GM21381 (cell line): ENCODE results near the gene CST11.

ENCODE experiments used
- ATAC-seq: cut with Tn5 transposase; IDR thresholded peaks from one replicate; pipeline ENCODE4 v1.9.1; 2021; ENCODE audit warnings: mild to moderate bottlenecking, moderate library complexity; ENCODE audit not compliant: unreplicated experiment

Gene CST11

DNA sequence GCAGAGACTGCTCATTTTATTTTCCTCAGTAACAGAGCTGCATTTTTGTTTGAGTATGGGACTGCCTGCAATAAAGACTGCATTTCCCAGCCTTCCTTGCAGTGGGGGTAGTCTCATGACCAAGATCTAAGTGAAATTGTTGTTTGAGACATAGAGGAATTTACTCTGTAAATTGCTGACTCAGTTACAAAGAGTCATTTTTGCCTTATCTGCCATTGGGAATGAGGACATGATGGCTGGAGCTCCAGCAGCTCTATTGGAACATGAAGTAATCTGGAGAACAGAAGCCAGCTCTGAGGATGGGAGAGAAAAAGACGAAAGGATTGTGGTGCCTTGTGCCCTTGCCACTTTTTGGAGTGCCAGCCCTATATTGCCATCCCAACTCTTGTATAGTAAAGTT is 2.1 kb upstream of the CST11 start:
- ATAC-seq, result no peak

DNA sequence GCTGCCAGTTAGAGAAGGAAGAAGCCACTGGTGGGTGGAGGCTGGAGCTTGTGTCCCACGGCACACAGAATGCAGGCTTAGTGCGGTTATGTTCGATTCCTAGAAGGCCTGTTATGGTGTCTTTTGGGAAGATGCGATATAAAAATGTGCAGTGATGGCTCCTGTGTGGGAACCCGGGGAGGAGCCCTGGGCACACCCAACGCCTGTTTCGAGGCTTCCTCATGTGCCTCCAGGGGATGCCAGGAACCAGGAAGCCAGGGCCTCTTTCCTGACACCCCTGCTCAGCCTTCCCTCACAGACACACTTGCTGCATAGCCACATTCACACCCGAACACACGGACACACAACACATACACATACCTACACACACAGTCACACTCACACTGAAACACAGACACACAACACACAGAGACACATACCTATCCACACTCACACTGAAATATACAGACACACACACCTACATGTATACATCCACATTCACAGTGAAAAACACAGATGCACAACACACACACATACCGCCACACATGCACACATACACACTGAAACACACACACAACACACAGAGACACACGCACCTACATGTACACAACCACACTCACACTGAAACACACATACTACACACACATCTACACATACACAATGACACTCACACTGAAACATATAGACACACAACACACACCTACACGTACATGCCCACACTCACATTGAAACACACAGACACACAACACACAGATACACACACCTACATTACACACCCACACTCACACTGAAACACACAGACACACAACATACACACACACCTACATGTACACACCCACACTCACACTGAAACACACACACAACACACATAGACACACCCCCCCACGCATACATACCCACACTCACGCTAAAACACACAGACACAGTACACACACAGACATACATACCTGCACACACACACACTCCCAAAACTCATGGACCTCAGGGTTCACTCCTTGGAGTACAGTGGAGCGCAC is 1.2 kb upstream of the CST11 start:
- ATAC-seq, result no peak

DNA sequence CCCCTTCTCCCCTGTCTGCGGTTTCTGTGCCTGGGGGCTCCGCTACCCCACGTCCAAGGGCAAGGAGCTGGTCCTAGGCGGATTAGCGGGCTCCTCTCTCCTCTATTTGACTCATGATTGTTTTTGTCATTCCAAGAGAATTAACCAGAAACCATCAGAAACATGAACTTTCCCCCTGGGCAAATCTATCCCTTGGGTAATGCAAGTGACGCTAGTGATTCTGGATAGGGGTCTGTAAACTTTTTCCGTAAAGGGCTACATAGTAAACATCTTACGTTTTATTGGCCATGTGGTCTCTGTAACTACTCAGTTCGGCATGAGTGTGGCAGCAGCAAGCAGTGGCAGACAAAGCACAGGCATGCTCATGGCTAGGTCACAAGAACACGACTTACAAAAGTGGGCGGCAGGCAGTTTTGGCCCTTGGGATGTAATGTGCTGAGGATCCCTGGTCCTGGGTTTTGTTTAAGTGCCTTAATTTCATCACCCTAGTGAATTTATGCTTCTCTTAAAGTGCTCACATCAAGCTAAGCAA is 654 bp downstream of the CST11 start:
- no peak for ATAC-seq

DNA sequence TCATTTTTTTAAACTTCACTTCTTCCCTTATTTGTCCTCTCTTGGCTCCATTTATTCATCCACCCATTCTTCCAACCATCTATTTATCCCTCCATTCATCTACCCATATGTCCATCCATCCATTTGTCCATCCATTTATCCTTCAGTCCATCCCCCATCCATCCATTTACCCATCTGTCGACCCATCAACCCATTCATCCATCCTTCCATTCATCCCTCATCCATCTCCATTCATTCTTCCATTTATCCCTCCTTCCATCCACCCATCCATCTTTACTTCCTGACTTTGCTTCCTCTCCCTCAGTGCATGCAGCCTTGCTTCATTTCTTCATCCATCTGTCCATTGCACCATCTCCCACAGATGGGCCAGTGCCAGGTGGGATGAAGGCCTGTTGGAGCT is 1.8 kb downstream of the CST11 start:
- ATAC-seq, result no peak

DNA sequence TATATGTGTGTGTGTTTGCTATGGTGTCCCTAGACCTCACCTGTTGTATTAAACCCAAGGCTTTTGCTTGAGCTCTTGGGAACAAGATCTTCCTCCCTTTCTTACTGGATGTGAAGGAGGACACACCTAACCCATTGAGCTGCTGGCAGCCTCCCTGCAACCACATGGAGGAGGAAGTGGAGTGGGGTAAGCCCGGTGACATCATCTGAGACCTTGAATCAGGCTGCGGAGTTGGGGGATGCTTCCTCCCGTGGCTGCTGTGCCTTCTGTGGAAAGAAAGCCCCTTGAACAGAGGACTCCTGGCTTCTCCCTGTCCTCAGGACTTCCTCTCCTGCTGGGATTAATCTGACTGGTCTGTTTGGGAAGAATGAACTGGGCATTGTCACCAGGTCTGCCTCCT is 3.3 kb downstream of the CST11 start:
- ATAC-seq, result no peak

DNA sequence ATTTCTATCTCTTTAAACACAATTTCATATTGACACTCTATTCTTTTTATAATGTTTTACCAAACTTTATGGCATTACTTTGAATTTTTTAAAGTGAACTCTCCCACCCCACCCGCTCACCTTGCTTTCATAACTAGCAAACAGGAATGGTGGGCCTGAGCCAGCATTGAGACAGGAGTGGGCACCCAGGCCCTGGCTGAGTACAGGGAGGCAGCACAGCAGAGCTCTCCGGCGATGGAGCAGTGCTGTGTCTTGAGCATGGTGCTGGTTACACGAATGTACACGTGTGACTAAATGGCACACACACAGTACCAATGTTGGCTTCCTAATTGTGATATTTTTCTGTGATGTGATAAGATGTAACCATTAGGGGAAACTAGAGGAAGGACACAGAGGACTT is 4.5 kb downstream of the CST11 start:
- no peak for ATAC-seq

DNA sequence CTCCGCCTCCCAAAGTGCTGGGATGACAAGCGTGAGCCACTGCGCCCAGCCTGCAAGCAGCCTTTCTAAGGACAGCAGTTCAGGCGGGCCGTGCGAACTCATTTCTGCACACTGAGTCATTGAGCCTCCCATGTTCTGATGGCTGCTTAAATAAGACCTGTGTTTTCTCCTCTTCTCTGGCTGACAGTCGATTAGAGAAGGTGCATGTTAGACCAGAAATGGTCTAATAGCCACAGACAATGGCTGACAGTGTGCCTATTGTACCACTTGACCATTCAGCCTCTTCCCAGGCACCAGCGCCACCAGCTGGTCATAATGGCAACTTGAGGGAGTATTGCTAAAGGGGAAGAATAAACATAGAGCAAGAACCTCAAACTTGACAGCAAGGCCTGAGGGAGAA is 6.2 kb downstream of the CST11 start:
- ATAC-seq, result no peak

DNA sequence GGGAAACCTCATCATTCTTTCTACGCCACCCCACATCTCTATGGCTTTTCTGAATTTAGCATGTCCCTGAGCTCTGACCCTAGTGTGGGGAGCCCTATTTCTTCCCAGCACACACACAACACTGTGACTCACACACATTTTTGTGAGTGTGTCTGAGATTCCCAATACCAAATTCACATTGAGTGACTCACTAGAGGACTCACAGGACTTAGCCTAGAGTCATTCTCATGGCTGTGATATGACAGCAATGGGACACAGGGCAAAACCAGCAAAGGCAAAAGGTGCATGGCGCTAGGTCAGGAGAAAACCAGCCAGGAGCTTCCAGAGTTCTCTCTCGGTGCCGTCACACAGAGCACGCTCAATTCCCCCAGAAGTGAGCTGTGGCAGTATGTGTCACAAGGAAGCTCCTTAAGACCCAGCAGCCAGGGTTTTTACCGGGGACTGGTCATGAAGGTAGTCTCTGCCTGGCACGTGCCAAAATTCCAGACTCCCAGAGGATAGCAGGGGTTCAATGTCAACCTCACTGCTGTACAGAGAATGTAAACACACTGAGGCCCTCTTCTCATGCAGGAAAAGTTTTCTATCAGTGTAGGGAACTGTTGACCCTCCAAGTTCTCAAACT is 7.0 kb downstream of the CST11 start:
- ATAC-seq, result no peak

DNA sequence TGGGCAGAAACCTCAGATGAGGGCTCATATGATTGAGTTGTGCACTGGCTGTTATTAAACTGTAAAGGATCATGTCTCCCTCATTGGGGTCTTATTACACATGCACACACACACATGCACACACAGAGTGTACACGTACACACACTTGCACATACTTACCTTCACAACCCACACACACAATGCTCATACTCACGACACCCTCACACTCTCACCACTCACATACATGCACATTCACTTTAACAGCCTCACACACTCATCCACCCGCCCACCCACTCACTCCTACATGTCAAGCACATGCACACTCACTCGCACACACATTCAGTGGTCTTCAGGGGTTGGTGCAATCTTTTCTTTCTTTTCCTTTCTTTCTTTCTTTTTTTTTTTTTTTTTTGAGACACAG is 7.8 kb downstream of the CST11 start:
- no peak for ATAC-seq

DNA sequence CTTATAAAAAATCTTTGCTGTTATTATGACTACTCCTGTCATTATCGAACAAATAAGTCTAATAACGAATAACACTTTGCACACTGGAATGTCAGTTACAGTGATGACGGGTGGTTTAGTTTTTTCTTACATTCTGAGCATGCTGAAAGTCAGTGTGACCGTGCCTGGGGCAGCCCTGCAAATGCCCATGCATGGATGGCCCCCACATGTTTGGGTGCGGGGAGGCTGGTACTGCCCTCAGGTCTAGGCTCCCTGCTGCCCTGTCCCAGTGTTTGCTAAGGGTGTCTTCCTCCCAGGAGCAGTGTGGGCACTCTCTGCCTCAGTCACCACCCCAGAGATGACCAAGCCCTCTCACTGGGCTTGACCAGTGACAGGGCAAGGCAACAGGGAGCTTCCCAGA is 10.2 kb downstream of the CST11 start:
- ATAC-seq, result no peak

DNA sequence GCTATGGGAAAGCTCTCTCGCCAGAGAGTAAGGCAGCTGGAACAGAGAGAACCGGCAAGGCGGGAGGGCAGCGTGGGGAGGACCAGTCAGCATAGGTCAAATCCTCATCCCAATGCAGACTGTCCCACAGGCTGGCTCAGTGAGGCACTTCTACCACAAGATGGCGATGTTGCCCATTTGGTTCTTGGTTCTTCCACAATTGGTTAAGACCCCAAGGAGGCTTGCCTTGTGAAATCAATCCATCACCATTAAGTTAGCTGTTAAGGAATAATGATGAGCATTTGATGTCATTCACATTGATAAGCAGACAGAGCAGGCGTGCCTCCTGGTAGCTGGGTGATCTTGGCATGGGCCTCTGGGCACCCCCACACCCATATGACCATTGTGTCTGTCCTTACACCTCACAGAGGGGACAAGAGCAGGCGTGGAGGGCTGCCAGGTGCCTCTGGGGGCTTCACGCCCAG is 10.8 kb downstream of the CST11 start:
- peak; percentile 75 for ATAC-seq

DNA sequence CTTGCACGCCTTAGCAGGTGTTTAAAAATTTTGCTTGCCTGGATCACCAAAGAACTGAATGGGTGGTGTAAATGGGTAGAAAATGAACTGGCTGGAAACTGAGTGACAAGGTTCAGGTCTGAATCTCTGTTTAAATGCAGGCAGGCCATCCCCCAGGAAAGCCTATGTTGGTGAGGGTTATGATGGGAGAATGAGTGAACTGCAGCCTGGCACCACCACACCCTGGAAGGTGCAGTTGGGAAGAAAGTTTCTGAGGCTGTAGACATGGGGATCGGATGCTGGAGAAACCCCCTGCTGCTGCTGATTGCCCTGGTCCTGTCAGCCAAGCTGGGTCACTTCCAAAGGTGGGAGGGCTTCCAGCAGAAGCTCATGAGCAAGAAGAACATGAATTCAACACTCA is 12.7 kb downstream of the CST11 start:
- no peak for ATAC-seq

DNA sequence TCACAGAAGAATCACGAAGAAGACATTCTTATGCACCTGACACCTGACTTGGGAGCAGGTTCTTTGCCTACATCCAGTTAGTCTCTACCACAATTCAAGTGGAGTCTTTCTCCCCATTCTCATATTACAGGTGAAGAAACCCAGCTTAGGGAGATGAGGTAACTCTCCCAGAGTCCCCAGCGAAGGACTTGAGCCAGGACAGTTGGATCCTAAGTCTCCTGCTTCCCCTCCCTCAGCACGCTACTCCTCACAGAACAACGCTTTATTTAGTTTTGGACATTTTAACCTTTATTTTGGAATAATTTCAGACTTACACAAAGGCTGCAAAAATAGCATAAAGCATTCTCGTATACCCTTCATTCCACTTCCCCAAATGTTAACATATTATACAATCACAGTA is 14.0 kb downstream of the CST11 start:
- no peak for ATAC-seq

DNA sequence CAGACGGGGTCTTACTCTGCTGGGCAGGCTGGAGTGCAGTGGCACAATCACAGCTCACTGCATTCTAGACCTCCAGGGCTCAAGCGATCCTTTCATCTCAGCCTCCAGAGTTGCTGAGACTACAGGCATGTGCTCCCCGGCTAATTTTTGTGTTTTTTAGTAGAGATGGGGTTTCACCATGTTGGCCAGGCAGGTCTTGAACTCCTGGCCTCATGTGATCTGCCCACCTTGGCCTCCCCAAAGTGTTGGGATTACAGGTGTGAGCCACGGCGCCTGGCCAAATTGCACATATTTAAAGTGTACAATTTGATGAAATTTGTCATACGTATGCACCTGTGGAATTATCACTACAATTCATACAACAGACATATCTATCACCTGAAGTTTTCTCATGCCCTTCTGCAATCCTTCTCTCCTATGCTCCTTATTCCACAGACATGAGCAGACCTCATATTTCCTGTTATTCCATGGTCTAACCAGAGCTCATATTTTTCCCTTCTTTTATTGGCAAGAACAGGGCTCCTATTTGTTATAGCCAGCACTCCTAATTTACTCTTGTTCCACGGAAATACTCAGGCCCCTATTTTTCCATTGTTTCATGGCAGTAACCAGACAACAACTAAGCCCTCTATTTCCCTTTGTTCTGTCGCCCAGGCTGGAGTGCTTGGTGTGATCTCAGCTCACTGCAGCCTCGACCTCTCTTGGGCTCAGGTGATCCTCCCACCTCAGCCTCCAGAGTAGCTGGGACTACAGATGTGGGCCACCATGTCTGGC is 15.4 kb downstream of the CST11 start:
- no peak for ATAC-seq

DNA sequence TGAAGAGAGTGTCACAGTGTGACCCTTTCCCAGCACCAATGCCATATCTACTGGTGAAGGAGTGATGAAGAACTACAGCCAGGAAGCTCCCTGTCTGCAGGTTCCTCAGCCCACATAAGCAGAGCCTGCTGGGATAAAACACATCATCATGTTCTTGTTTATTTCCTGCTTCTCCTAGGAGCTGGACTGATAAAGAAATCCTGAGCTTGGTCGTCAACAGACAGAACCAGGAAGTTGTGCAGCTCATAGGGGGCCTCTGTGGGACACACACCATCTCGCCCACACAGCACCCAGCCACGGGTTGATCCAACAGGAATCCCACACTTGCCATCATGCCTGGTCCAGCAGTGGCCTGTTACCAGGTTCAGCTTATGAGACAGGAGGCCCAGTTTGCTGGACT is 16.0 kb downstream of the CST11 start:
- no peak for ATAC-seq

DNA sequence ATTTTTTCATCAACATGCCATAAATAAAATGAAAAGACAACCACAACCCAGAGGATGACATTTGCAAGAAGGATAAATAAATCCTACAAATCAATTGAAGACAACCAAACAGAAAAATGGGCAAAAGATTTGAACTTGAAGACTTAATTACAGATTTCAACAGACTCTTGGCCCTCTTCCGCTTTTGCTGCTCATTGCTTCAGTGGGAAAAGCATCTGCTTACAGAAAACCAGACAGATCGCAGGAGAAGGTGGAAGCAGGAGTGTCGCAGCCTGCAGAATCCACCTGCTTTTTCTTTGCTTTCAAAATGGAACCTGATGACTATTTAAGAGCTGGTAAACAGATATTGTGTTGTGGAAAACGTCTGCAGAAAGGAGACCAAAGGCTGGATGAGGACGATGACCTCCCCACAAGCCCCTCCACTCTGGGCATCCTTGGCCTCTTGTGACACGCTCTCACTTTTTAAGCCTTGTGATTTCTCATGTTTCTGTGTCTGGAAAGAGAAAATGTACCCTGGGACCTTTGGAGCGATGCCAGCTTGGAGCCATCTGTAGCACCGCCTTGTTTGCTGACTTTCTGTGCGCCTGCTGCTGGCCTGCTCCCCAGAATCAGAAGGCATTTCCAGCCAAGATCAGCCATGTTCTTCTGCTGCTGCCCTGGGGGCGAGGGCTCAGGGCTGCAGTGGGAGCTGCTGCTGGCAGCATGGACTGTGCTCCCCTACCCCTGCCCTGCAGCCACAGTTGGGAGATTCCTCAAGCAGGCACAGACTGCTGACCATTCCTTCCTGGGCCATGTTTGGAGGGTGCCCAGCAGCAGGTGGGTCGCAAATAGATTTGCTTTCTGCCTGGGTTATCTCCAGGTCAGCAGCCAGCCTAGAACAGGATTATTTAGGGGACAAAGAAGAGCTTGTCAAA is 16.8 kb downstream of the CST11 start:
- ATAC-seq, result no peak

DNA sequence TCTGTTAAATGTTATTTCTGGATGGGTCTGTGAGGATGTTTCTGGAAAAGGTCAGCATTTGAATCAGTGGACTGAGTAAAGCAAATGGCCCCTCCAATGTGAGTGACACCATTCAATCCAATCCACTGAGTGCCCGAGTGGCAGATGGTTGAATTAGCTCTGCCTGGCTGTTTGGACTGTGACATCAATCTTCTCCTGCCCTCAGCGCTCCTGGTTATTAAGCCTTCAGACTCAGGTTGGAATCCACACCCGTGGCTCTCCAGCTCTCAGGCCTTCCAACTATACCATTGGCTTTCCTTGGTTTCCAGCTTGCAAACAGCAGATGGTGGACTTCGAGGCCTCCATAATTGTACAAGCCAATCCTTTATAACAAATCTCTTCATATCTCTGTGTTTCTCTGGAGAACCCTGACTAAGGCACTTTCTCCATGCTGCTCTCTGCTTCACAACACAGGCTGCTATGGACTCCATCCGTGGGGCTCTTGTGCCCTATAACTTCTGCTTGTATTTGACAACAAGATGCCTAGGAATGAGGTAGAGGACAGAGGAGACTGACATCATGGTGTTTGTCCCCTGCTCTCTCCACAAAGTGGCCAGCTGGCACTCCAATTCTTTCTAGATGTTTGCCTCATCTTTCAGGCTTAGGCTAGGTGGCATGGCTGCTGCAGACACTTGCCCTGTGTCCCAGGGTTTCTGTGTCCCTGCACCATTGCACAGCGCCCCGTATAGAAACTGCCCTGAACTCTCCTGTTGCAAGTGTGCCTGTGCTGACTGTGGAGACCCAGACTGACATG is 18.0 kb downstream of the CST11 start:
- no peak for ATAC-seq

DNA sequence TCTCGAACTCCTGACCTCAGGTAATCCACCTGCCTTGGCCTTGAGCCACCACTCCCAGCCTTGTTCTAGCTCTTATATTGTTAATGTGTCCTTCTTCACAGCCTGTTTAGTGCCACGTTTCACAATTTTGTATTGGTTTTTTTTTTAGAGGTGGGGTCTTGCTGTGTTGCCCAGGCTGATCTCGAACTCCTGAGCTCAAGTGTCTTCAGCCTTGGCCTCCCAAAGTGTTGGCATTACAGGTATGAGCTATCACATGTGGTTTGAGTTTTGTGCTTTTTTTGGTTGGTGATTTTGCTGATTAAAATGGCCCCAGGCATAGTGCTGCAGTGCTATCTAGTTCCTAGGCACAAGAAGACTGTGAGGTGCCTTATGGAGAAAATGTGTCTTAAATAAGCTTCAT is 19.0 kb downstream of the CST11 start:
- no peak for ATAC-seq

DNA sequence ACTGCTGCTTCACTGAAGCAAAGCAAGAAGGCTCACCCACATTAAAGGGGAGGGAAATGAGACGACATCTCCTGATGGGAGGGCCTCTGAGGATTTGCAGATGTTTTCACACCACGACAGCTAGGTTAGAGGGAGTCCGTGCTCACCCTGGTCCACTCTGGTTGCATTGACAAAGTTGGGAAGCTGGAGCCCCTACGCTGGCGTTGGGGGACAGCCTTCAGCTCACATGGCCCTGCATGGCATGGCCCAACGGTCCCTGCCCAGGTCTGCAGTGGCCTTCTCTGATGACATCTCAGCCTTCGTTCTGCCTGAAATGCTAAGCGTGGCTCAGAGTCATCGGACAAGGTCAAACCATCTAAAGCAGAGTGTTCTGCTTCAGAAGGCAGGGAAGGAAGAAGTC is 27.5 kb downstream of the CST11 start:
- ATAC-seq, result no peak
